ENCODE results near the gene PAX5.

DNA sequence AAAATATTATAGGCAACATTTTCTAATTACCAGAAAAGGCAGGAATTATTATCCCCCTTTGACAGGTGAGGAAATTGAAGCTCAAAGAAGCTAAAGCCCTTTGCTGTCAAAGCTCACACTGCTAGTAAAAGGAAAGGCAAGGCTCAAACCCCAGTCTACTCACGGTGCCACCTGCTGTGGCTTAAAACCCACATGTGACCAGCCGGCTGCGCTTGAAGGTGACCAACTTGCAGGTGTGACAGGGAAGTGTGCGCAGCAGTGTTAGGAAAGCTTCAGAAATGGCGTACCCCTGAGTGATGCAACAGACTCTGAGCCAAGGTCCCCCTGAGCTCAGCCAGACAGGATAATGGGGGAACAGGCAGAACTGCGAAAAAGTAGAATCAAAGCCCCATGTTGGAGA is 45.2 kb downstream of the PAX5 start:
- TF ChIP-seq, protein P1, sequence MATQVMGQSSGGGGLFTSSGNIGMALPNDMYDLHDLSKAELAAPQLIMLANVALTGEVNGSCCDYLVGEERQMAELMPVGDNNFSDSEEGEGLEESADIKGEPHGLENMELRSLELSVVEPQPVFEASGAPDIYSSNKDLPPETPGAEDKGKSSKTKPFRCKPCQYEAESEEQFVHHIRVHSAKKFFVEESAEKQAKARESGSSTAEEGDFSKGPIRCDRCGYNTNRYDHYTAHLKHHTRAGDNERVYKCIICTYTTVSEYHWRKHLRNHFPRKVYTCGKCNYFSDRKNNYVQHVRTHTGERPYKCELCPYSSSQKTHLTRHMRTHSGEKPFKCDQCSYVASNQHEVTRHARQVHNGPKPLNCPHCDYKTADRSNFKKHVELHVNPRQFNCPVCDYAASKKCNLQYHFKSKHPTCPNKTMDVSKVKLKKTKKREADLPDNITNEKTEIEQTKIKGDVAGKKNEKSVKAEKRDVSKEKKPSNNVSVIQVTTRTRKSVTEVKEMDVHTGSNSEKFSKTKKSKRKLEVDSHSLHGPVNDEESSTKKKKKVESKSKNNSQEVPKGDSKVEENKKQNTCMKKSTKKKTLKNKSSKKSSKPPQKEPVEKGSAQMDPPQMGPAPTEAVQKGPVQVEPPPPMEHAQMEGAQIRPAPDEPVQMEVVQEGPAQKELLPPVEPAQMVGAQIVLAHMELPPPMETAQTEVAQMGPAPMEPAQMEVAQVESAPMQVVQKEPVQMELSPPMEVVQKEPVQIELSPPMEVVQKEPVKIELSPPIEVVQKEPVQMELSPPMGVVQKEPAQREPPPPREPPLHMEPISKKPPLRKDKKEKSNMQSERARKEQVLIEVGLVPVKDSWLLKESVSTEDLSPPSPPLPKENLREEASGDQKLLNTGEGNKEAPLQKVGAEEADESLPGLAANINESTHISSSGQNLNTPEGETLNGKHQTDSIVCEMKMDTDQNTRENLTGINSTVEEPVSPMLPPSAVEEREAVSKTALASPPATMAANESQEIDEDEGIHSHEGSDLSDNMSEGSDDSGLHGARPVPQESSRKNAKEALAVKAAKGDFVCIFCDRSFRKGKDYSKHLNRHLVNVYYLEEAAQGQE (IDR thresholded peaks at IDR 0.05; ENCODE audit: insufficient read depth in 1 of 2, low read depth in 2 of 2, low read length in 2 of 2) = no peak
- no peak for TF ChIP-seq POLR2AphosphoS5 (IDR thresholded peaks at IDR 0.05; ENCODE audit: low read depth, low read length)

All from PFSK-1 (cell line).